Activated T-helper 2 cell treated with anti-CD3 and anti-CD28 coated beads, Interferon-gamma antibody, Interleukin-2, Interleukin-4, amounts not matched to agents 10 μg/mL and 5 μg/mL and 100 μg/mL, durations not matched to agents 14 hours and 24 hours and 36 hours (primary cell): ENCODE data around the gene ZNHIT1. TPM values are rescaled to one million over a fixed set of nuclear protein-coding genes. Genes with fewer than 3 reads are reported as not detected.

Experiments
- DNase-seq: peaks from one replicate; pipeline ENCODE4 v3.0.0; 2021; ENCODE audit warnings: low spot score
- H3K27ac Mint-ChIP-seq: one replicate; pipeline ENCODE4 v1.8.0; 2021; ENCODE audit warnings: mixed read lengths
- H3K27me3 Mint-ChIP-seq: one replicate; pipeline ENCODE4 v1.8.0; 2021; ENCODE audit warnings: low read depth, mixed read lengths
- H3K36me3 Mint-ChIP-seq: one replicate; pipeline ENCODE4 v1.8.0; 2021; ENCODE audit warnings: low read depth, mixed read lengths
- H3K4me1 Mint-ChIP-seq: one replicate; pipeline ENCODE4 v1.8.0; 2021; ENCODE audit warnings: low read depth, mixed read lengths
- H3K4me3 Mint-ChIP-seq: one replicate; pipeline ENCODE4 v1.8.0; 2021; ENCODE audit warnings: low read depth, mild to moderate bottlenecking, moderate library complexity, mixed read lengths
- H3K9me3 Mint-ChIP-seq: one replicate; pipeline ENCODE4 v1.8.0; 2021; ENCODE audit warnings: mixed read lengths
- intact Hi-C: fragments of 100-400 bp; cut with micrococcal nuclease; formaldehyde crosslinking; loops from one replicate; pipeline ENCODE4 v1.15.1; 2023
- total RNA-seq: library from RNA; stranded (reverse); gene quantifications from 2 replicates; pipeline ENCODE4 v1.2.3, GENCODE V29; 2022

The ZNHIT1 gene
- total RNA-seq, 1 donor from 2014 or later = 45.1 TPM

DNA sequence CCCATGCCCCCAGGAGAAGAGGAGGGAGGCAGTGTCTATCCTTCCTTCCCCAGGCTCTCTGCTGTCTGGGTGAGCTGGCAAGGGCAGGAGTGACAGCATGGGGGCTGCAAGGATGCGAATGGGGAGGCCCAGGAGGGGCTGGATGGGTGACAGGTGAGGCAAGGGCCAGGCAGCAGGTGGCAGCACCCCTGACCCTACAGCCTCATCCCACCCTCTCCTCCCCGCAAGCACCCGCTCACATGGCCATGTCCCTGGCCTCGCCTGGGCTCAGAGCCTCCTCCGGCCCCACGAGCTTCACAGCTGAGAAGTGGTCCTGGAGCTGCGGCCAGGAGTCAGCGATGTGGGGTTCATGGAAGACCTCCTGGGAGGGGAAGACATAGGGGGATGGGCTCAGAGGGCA lies 6.0 kb upstream of the ZNHIT1 start:
- no peak for DNase-seq
- Mint-ChIP-seq H3K4me1 (peaks cover 13% of the 10 kb centered on the region), H3K27ac (no peak overlapping the region), H3K4me3 (no peak overlapping the region), H3K36me3 (peaks cover 29% of the 10 kb centered on the region), H3K9me3 (no peaks in the 10 kb centered on the region), H3K27me3 (no peaks in the 10 kb centered on the region)
- intact Hi-C loops = no loop called here

GRCh38 chr7:101216001-101216859 lies 1.7 kb upstream of the ZNHIT1 start:
- peaks cover 26% of the 10 kb centered on the region for H3K36me3 Mint-ChIP-seq
- peaks cover 22% of the 10 kb centered on the region for H3K4me1 Mint-ChIP-seq
- peak overlapping the region; percentile 99 for H3K4me3 Mint-ChIP-seq
- no peak for DNase-seq
- intact Hi-C loops = loop anchor here (2.0 kb wide), 1 partner anchor 67 kb away; no protein-coding TSS in a partner anchor
- peak overlapping the region; percentile 69 for H3K27ac Mint-ChIP-seq
- no peaks in the 10 kb centered on the region for H3K27me3 Mint-ChIP-seq
- no peaks in the 10 kb centered on the region for H3K9me3 Mint-ChIP-seq

GRCh38 chr7:101216860-101217387 lies 1.0 kb upstream of the ZNHIT1 start:
- H3K9me3 Mint-ChIP-seq = no peaks in the 10 kb centered on the region
- peaks cover 22% of the 10 kb centered on the region for H3K4me1 Mint-ChIP-seq
- H3K36me3 Mint-ChIP-seq = peaks cover 33% of the 10 kb centered on the region
- H3K27me3 Mint-ChIP-seq = no peaks in the 10 kb centered on the region
- DNase-seq = no peak
- peak overlapping the region; percentile 84 for H3K27ac Mint-ChIP-seq
- intact Hi-C loops = loop anchor here (2.0 kb wide), 1 partner anchor 66 kb away; no protein-coding TSS in a partner anchor
- H3K4me3 Mint-ChIP-seq = peak overlapping the region; percentile 99

DNA sequence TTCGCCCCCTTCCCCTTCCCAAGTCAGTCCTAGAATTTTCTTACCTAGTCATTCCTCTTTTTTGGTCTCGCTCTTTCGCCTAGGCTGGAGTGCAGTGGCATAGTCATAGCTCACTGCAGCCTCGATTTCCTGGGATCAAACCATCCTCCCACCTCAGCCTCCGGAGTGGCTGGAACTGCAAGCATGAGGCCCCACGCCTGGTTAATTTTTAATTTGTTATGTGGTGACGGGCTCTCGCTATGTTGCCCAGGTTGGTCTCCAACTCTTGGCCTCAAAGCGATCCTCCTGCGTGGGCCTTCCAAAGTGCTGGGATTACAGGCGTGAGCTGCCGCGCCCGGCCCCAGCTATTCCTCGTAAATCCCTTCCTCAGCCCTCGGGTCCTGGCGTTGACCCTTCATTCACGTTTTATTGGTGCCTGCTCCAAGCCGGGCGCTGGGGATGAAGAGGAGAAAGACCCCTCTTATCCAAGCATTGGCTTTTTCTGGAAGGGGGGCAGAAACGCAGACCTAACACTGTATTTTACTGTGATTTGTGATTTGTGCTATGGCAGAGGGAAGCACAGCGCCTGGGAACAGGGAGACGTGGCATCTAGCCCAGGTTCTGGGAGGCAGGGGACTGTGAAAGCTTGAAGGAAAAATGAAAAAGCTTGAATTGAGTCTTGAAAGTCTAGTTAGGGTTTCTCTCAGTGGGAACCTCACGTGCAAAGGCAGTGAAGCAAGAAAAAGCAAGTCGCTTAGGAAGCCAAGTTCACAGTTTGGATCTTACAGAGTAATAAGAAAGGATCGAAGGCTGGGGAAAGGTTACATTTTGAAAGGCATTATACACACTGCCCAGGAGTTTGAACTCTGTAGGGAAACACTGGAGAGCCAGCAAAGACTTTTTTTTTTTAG lies 516 bp downstream of the ZNHIT1 start:
- Mint-ChIP-seq H3K9me3 (no peaks in the 10 kb centered on the region), H3K27ac (peak overlapping the region; percentile 84), H3K36me3 (peaks cover 45% of the 10 kb centered on the region), H3K4me3 (peak overlapping the region; percentile 99), H3K27me3 (no peaks in the 10 kb centered on the region), H3K4me1 (peaks cover 22% of the 10 kb centered on the region)
- intact Hi-C loops = loop anchor here (1.0 kb wide), 1 partner anchor 26 kb away; no protein-coding TSS in a partner anchor
- DNase-seq = no peak

DNA sequence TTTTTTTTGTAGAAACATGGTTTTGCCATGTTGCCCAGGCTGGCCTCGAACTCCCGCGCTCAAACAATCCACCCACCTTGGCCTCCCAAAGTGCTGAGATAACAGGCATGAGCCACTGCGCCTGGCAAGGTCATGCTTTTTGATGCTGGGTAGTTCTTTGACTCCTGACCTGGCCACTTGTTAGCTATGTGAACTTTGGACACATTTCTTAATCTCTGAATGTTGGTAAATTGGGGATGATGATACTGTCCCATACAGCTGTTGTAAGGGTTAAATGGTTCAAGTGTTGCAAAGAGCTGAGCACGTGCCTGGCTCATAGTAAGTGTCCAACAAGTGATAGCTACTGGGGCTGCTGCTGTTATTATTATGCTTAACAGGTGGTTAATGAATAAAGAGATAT lies 2.3 kb downstream of the ZNHIT1 start:
- Mint-ChIP-seq H3K9me3 (no peaks in the 10 kb centered on the region), H3K27ac (no peak overlapping the region), H3K4me1 (peaks cover 22% of the 10 kb centered on the region), H3K27me3 (no peaks in the 10 kb centered on the region), H3K4me3 (peak overlapping the region; percentile 11), H3K36me3 (peaks cover 54% of the 10 kb centered on the region)
- no peak for DNase-seq
- intact Hi-C loops = no loop called here

GRCh38 chr7:101222275-101222830 lies 4.4 kb downstream of the ZNHIT1 start:
- no peaks in the 10 kb centered on the region for H3K9me3 Mint-ChIP-seq
- H3K4me3 Mint-ChIP-seq = no peak overlapping the region
- DNase-seq = no peak
- peaks cover 9% of the 10 kb centered on the region for H3K4me1 Mint-ChIP-seq
- no peaks in the 10 kb centered on the region for H3K27me3 Mint-ChIP-seq
- H3K36me3 Mint-ChIP-seq = peaks cover 40% of the 10 kb centered on the region
- no peak overlapping the region for H3K27ac Mint-ChIP-seq
- intact Hi-C loops = no loop called here

DNA sequence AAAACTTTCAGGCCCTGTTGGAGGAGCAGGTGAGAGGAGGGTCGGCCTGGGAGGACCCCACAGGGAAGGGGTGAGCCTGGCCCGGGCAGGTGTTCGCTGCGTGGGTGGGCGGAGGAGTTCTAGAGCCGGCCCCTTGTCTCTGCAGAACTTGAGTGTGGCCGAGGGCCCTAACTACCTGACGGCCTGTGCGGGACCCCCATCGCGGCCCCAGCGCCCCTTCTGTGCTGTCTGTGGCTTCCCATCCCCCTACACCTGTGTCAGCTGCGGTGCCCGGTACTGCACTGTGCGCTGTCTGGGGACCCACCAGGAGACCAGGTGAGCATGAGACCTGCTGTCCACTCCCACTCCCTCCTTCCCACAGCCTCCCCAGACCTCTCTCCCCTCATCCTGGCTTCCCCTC lies 5.6 kb downstream of the ZNHIT1 start:
- H3K36me3 Mint-ChIP-seq = peaks cover 42% of the 10 kb centered on the region
- no peak overlapping the region for H3K27ac Mint-ChIP-seq
- no peaks in the 10 kb centered on the region for H3K27me3 Mint-ChIP-seq
- peaks cover 7% of the 10 kb centered on the region for H3K4me1 Mint-ChIP-seq
- no peak for DNase-seq
- H3K4me3 Mint-ChIP-seq = no peak overlapping the region
- intact Hi-C loops = no loop called here
- no peaks in the 10 kb centered on the region for H3K9me3 Mint-ChIP-seq

DNA sequence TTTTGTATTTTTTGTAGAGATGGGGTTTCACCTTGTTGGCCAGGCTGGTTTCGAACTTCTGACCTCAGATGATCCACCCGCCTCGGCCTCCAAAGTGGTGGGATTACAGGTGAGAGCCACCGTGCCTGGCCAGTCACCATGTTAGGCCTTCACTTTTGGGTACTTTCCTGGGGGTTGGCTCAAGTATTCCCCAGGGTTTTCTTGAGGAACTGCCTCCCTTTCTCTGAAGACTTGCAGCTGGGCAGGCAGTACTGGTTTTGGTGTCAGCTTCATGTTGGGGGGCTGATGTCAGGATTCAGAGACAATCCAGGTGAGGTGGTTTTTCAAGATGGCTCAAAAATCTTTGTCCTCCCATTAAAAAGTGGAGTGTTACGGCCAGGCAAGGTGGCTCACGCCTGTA lies 7.7 kb downstream of the ZNHIT1 start:
- no peaks in the 10 kb centered on the region for H3K27me3 Mint-ChIP-seq

DNA sequence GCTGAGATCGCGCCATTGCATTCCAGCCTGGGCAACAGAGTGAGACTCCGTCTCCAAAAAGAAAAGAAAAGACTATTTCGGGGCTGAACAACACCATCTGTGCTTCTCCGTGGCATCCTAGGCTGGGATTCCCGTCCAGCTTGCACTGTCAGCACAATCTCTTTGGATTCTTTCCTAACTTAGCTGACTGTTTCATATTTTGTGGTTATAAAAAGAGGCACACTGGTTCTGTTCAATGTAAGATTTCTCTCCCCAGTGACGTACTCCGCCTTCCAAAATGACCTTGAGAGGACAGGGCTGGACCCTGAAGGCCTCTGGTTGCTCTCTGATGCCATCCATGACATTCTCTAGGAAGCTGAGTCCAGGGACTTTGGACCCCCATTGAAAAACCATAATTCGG lies 8.8 kb downstream of the ZNHIT1 start:
- H3K4me3 Mint-ChIP-seq = no peak overlapping the region
- peaks cover 39% of the 10 kb centered on the region for H3K36me3 Mint-ChIP-seq
- no peak overlapping the region for H3K27ac Mint-ChIP-seq
- no peaks in the 10 kb centered on the region for H3K27me3 Mint-ChIP-seq
- H3K9me3 Mint-ChIP-seq = no peaks in the 10 kb centered on the region
- intact Hi-C loops = no loop called here
- no peak for DNase-seq
- H3K4me1 Mint-ChIP-seq = no peaks in the 10 kb centered on the region

More for the DNA sequence above, 7.7 kb downstream of the ZNHIT1 start:
- H3K4me1 Mint-ChIP-seq = no peaks in the 10 kb centered on the region
- DNase-seq = no peak
- intact Hi-C loops = no loop called here
- H3K9me3 Mint-ChIP-seq = no peaks in the 10 kb centered on the region
- no peak overlapping the region for H3K27ac Mint-ChIP-seq
- H3K36me3 Mint-ChIP-seq = peaks cover 45% of the 10 kb centered on the region
- H3K4me3 Mint-ChIP-seq = no peak overlapping the region

- intact Hi-C loops = no loop called here
- no peak for DNase-seq
- Mint-ChIP-seq H3K4me1 (no peaks in the 10 kb centered on the region), H3K9me3 (no peaks in the 10 kb centered on the region), H3K4me3 (no peak overlapping the region), H3K27ac (no peak overlapping the region), H3K36me3 (peaks cover 12% of the 10 kb centered on the region), H3K27me3 (no peaks in the 10 kb centered on the region)
Measured at GRCh38 chr7:101231644-101232043, 13.7 kb downstream of the ZNHIT1 start.

DNA sequence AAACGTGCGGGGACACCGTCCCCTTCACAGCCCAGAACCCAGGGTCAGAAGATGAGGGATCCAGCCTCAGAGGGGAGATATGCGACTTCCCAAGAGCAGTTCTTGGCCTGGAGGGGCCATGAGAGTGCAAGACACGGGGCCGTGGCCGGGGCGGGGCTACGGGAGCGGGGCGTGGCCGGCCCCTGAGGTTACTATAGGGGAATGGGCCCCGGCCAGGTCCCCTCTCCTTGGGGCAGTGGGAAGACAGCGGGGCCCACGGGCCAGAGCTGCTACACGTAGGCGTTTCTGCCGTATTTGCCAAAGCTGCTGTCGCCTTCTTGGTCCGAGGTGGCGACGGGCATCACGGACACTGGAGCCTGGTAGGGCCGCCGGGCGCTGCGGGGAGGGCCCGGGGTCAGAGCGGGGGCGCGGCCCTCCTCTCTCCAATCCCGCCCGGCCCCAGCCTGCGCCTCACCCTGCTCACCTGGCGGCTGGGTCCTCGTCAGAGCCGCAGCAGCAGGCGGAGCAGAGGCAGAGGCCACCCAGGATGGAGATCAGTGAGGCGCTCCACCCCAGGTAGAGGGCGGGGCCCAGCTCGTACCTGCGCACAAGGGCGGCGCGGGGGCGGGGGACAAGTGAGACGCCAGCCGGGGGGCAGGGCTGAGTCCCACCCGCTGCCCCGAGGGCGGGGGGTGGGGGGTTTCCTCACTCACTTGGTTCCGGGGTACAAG lies 14.3 kb downstream of the ZNHIT1 start:
- no peak overlapping the region for H3K27ac Mint-ChIP-seq
- no peak for DNase-seq
- no peaks in the 10 kb centered on the region for H3K9me3 Mint-ChIP-seq
- H3K36me3 Mint-ChIP-seq = peaks cover 12% of the 10 kb centered on the region
- H3K27me3 Mint-ChIP-seq = no peaks in the 10 kb centered on the region
- no peaks in the 10 kb centered on the region for H3K4me1 Mint-ChIP-seq
- no peak overlapping the region for H3K4me3 Mint-ChIP-seq
- intact Hi-C loops = no loop called here

- H3K27ac Mint-ChIP-seq = no peak overlapping the region
- peaks cover 13% of the 10 kb centered on the region for H3K36me3 Mint-ChIP-seq
- no peaks in the 10 kb centered on the region for H3K9me3 Mint-ChIP-seq
- H3K4me1 Mint-ChIP-seq = no peaks in the 10 kb centered on the region
- no peak overlapping the region for H3K4me3 Mint-ChIP-seq
- intact Hi-C loops = no loop called here
- no peaks in the 10 kb centered on the region for H3K27me3 Mint-ChIP-seq
- no peak for DNase-seq
Measured at GRCh38 chr7:101233907-101234547, 16.1 kb downstream of the ZNHIT1 start.
